T47D (cell line): Measurements from ENCODE around the gene ABCA13.

Experiments used
- DNase-seq, 2 experiments: peaks; one replicate each; pipeline versions ENCODE4 v3.0.0 to v3.0.0-alpha.2; 2011 to 2012; ENCODE audit warnings: low read depth in 1 of 2, low spot score in 1 of 2
- JUND ChIP-seq: IDR thresholded peaks from 2 replicates; pipeline ENCODE4 v1.6.1; 2012; ENCODE audit warnings: low read depth
- in situ Hi-C: cut with HindIII; loops from 2 replicates; pipeline ENCODE4 v1.10.0; 2016; ENCODE audit warnings: low sequenced_read_pairs, low pct_unique_long_range_greater_than_20kb

The ABCA13 gene

DNA sequence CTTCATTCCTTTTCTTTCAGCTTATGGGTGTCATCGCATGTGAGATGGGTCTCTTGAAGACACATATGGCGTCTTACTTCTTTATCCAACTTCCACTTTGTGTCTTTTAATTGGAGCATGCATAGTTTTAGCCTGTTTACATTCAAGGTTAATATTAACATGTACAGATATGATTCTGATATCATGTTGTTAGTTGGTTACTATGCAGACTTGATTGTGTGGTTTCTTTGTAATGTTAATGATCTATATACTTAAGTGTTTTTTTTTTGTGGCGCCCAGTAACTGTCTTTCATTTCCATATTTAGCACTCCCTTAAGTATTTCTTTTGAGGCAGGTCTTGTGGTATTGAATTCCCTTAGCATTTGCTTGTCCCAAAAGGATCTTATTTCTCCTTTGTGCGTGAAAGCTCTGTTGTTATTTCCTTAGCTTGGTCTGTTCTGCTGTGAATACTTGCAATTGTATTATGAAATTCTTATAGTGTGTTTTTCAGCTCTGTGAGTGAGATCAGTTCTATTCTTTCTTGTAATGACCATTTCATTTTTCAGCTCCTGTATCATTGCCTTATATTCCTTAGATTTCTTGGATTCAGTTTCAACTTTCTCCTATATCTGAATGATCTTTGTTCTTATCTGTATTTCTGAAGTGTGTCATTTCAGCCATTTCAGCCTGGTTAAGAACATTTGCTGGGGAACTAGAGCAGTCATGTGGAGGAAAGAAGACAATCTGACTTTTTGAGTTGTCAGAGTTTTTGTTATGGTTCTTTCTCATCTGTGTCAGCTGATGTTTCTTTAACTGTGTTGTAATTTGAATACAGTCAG, 88.4 kb downstream of the ABCA13 start:
- no peak for TF ChIP-seq JUND
- no peak for DNase-seq
- in situ Hi-C loops, result no loop called here

DNA sequence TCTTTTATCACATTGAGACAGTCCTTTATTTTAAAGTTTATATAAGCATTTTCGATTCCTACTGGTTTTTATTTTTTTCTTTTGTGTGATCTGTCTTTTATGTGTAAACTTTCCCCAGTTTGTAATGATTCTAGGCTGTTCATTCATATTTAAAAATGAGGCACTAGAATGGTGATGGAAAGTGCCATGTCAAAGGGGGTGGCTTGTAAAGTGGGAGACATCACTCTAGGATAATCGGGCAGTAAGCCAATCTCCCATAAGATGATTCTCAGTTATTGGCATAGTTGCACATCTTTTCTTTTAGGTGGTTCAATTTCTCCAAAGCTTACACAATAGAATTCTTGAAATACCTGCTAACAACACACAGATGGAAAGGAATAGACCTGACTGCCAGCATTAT, 90.4 kb downstream of the ABCA13 start:
- DNase-seq, result no peak
- TF ChIP-seq JUND, result no peak
- in situ Hi-C loops, result no loop called here

DNA sequence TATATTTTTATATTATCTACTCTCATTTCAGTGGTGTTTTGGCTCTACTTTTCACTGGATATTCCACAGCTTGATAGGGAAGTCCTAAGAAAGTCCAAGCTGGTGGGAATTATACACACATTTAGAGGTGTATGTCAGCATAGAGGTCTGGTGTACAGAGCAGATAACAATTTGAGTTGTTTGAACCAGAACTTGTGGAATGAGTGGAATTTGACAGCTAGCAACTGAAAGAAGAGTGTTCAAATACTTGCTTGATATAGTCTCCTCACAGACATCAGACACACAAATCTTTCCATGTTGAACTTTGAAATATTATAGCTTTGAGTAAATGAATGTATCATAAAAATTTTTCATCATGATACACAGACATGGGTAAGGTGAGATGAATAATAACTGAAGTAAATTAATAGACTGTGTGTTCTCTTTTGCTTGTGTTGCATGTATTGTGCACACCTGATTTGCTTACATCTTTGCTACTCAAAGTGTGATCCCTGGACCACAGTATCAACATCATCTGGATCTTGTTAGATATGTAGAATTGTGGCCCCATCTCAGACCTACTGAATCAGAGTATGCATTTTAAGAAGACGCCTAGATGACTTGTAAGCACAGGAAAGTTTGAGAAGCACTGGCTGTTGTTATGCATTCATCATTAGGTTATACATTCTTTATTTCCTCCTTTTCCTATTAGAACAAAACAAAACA, 91.5 kb downstream of the ABCA13 start:
- no peak for TF ChIP-seq JUND
- DNase-seq, result no peak
- in situ Hi-C loops, result no loop called here

DNA sequence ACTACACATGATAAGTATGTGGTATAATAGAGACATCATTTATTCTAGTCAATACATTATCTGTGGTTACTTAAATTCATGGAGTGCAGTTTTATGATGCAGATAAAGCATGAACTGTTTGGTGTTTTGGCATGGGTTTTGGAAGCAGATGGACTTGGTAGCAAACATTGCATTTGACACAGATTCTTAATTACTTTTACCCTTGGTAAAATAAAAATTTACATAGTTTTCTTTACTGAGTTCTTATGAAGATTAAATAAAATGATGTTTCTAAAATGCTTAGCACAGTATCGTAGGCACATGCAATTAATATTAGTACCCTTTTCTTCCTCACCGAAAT, 92.0 kb downstream of the ABCA13 start:
- in situ Hi-C loops, result no loop called here
- DNase-seq, result no peak
- TF ChIP-seq JUND, result no peak

DNA sequence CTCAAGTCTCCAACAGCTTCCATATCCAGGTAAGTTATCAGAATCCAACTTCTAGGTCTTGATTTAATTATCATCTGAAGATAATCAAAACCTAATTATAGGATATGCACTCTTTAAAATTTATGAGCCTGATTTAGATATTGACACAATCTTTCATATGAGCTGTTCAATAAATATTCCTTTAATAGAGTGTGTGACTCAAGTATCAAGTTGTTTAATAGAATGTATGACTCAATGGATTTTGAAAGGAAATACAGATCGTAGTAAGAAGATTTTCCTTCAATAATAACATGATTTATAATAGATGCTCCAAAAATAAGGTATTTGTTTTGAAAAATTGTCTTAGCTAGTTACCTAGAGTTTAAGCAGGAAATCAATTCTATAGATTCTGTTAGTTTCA, 97.8 kb downstream of the ABCA13 start:
- in situ Hi-C loops, result no loop called here
- no peak for TF ChIP-seq JUND

GRCh38 chr7:48274662-48275061, 103.4 kb downstream of the ABCA13 start:
- no peak for TF ChIP-seq JUND
- in situ Hi-C loops, result no loop called here
- DNase-seq, result no peak

More for the DNA sequence above, 97.8 kb downstream of the ABCA13 start:
- DNase-seq, result no peak

GRCh38 chr7:48279420-48279819, 108.2 kb downstream of the ABCA13 start:
- no peak for DNase-seq
- TF ChIP-seq JUND, result no peak
- in situ Hi-C loops, result no loop called here

- in situ Hi-C loops, result no loop called here
- no peak for DNase-seq
- TF ChIP-seq JUND, result no peak
These were observed 108.8 kb downstream of the ABCA13 start for GRCh38 chr7:48280100-48280499.

DNA sequence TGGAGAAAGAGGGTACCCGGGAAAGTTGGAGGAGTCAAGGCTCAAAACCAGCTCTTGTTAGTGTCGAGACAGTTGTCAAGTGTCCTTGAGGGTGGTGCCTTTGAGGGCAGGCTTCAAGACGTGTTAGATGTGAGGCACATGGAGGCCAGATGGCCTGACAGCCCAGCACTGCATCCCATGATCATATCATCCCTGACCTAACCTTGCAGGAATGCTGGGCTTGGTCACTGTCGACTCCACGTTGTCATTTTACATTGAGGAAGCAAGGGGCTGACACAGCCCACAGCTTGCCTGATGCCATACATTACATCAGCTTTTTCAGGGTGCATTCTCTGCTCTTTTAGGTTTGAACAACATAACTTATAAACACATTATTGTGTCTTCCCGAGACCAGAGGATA, 114.1 kb downstream of the ABCA13 start:
- TF ChIP-seq JUND, result no peak
- in situ Hi-C loops, result no loop called here
- DNase-seq, result no peak

- DNase-seq, result no peak
- in situ Hi-C loops, result no loop called here
- no peak for TF ChIP-seq JUND
These were observed 115.6 kb downstream of the ABCA13 start for GRCh38 chr7:48286836-48287235.

- DNase-seq, result no peak
- in situ Hi-C loops, result no loop called here
- no peak for TF ChIP-seq JUND
These were observed 118.4 kb downstream of the ABCA13 start for GRCh38 chr7:48289656-48290055.

GRCh38 chr7:48292949-48293348, 121.7 kb downstream of the ABCA13 start:
- in situ Hi-C loops, result no loop called here
- DNase-seq, result no peak
- TF ChIP-seq JUND, result no peak

DNA sequence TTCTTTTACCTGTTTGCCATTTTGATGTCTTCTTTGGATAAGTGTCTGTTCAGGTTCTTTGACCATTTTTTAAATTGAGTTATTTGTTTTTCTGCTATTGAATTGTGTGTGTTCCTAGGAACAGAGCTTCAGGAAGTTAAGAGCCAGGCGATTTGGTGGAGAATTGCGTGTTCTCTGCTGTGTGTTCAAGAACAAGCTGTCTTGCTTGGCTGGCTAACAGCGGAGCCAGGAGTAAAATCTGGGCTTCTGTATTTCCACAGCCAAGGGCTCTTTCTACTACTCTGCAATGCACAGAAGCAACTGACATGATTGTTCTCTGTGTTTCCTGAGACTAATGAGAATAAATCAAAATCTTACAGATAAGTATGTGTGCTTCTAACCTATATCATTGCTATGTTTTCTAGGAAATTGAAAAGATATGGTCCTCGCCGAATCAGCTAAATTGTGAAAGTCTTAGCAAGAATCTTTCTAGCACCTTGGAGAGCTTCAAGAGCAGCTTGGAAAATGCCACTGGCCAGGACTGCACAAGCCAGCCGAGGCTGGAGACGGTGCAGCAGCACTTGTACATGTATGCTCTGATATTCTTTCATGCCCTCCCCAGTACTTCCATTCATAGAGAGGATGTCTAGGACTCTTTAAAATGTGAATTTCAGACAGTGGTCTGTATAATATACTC, 124.2 kb downstream of the ABCA13 start:
- in situ Hi-C loops, result no loop called here
- TF ChIP-seq JUND, result no peak
- peak; percentile 26 to 48 for DNase-seq
